A673 (cell line): Measurements from ENCODE around the gene AGAP1. TPM values are rescaled to one million over a fixed set of nuclear protein-coding genes. Genes with fewer than 3 reads are reported as not detected.

ENCODE experiments used
- BruUV-seq: library from RNA; stranded (reverse); fragments of 400-500 nt; replicated peaks from 2 replicates; lab custom pipeline; 2021; lab: Mats Ljungman, UMichigan
- CTCF ChIA-PET: fragments of 300-600 bp; sonication (Branson Sonifier 250); formaldehyde crosslinking; loops from one replicate; lab custom pipeline; 2022; ENCODE audit warnings: antibody characterized with exemption; lab: Charles Lee
- POLR2A ChIA-PET: fragments of 300-600 bp; sonication (Branson Sonifier 250); formaldehyde crosslinking; loops from one replicate; lab custom pipeline; 2022; ENCODE audit warnings: antibody characterized with exemption; ENCODE audit not compliant: low non-redundant PET; lab: Charles Lee
- DNase-seq: peaks from one replicate; pipeline ENCODE4 v3.0.0-alpha.2; 2015; ENCODE audit warnings: low spot score
- H3K27ac ChIP-seq: fragments of 200-600 bp; sonication (generic); 2 replicates; pipeline ENCODE4 v1.5.1; 2016; ENCODE audit warnings: mixed run types, low read depth, mild to moderate bottlenecking, mixed read lengths, antibody characterized with exemption, low read length; ENCODE audit not compliant: poor library complexity, severe bottlenecking
- H3K27me3 ChIP-seq: fragments of 200-600 bp; sonication (generic); replicated peaks from 2 replicates; pipeline ENCODE4 v1.6.1; 2017; ENCODE audit warnings: mixed run types, low read depth, mild to moderate bottlenecking, mixed read lengths, antibody characterized with exemption, low read length; ENCODE audit not compliant: insufficient read depth, poor library complexity
- H3K36me3 ChIP-seq: fragments of 200-600 bp; sonication (generic); 2 replicates; pipeline ENCODE4 v1.6.1; 2016; ENCODE audit warnings: mixed run types, mild to moderate bottlenecking, mixed read lengths, antibody characterized with exemption, low read length; ENCODE audit not compliant: insufficient read depth, poor library complexity, severe bottlenecking
- H3K4me1 ChIP-seq: fragments of 200-600 bp; sonication (generic); 2 replicates; pipeline ENCODE4 v1.6.1; 2017; ENCODE audit warnings: mixed run types, mild to moderate bottlenecking, mixed read lengths, antibody characterized with exemption, low read length; ENCODE audit not compliant: insufficient read depth, poor library complexity, severe bottlenecking
- H3K4me3 ChIP-seq: fragments of 200-600 bp; sonication (generic); 2 replicates; pipeline ENCODE4 v1.5.1; 2016; ENCODE audit warnings: low read depth, mixed run types, mild to moderate bottlenecking, mixed read lengths, low read length; ENCODE audit not compliant: poor library complexity, severe bottlenecking
- H3K9me3 ChIP-seq: fragments of 200-600 bp; sonication (generic); 2 replicates; pipeline ENCODE4 v1.6.1; 2016; ENCODE audit warnings: mixed run types, low read depth, mild to moderate bottlenecking, mixed read lengths, antibody characterized with exemption, low read length; ENCODE audit not compliant: poor library complexity, severe bottlenecking
- CTCF ChIP-seq: fragments of 300-800, 200-600 bp; sonication (generic); conservative IDR thresholded peaks from 2 replicates; pipeline ENCODE4 v1.5.1; 2017; ENCODE audit warnings: low read depth, mild to moderate bottlenecking, antibody characterized with exemption, low read length, moderate library complexity, mixed read lengths
- EZH2 ChIP-seq: fragments of 200-600 bp; sonication (generic); IDR thresholded peaks from 2 replicates; pipeline ENCODE4 v1.6.1; 2017; ENCODE audit warnings: borderline replicate concordance, low read depth, mild to moderate bottlenecking, mixed read lengths, antibody characterized with exemption, low read length; ENCODE audit not compliant: poor library complexity, severe bottlenecking
- intact Hi-C: fragments of 100-400 bp; cut with micrococcal nuclease; formaldehyde crosslinking; loops from one replicate; pipeline ENCODE4 v1.10.0; 2022; ENCODE audit not compliant: unreplicated experiment
- total RNA-seq: library from RNA; stranded (reverse); gene quantifications from 2 replicates; pipeline ENCODE4 v1.2.3, GENCODE V29; 2021

AGAP1 gene
- total RNA-seq, 1 experiment from 2014 or later, result 25.3 TPM

GRCh38 chr2:235453605-235454151 lies 40.2 kb upstream of the AGAP1 start:
- ChIA-PET CTCF (no interaction called here), POLR2A (no interaction called here)
- no peak for DNase-seq
- H3K27ac ChIP-seq, result no peak overlapping the region
- no peaks in the 10 kb centered on the region for H3K4me1 ChIP-seq
- no TSS peak for BruUV-seq
- intact Hi-C loops, result no loop called here
- H3K27me3 ChIP-seq, result no peaks in the 10 kb centered on the region
- TF ChIP-seq CTCF (no peak), EZH2 (no peak)
- no peaks in the 10 kb centered on the region for H3K36me3 ChIP-seq
- no peaks in the 10 kb centered on the region for H3K9me3 ChIP-seq
- no peak overlapping the region for H3K4me3 ChIP-seq

GRCh38 chr2:235458839-235459273 lies 35.0 kb upstream of the AGAP1 start:
- ChIA-PET POLR2A (no interaction called here), CTCF (no interaction called here)
- intact Hi-C loops, result no loop called here
- BruUV-seq, result no TSS peak
- DNase-seq, result peak; percentile 15
- Histone ChIP-seq H3K27ac (no peak overlapping the region), H3K4me3 (no peak overlapping the region), H3K9me3 (no peaks in the 10 kb centered on the region), H3K4me1 (no peaks in the 10 kb centered on the region), H3K27me3 (no peaks in the 10 kb centered on the region), H3K36me3 (no peaks in the 10 kb centered on the region)
- TF ChIP-seq EZH2 (no peak), CTCF (no peak)

- ChIA-PET CTCF (no interaction called here), POLR2A (no interaction called here)
- no peaks in the 10 kb centered on the region for H3K9me3 ChIP-seq
- H3K4me1 ChIP-seq, result no peaks in the 10 kb centered on the region
- no peak for DNase-seq
- no peak overlapping the region for H3K4me3 ChIP-seq
- no peaks in the 10 kb centered on the region for H3K27me3 ChIP-seq
- intact Hi-C loops, result no loop called here
- no peaks in the 10 kb centered on the region for H3K36me3 ChIP-seq
- no TSS peak for BruUV-seq
- H3K27ac ChIP-seq, result no peak overlapping the region
- no peak for TF ChIP-seq CTCF
- TF ChIP-seq EZH2, result no peak
Measured at GRCh38 chr2:235460548-235461047, 33.2 kb upstream of the AGAP1 start.
